ENCODE data around the gene ZNF678. TPM values are rescaled to one million over a fixed set of nuclear protein-coding genes. Genes with fewer than 3 reads are reported as not detected.

ZNF678 gene
- total and polyA plus RNA-seq, 2 of the 8 experiments (the other 6 are each of a cell fraction or from before 2014, with no cell fraction given), result 6.9 to 28.3 TPM

GRCh38 chr1:227635596-227635995, 72.2 kb downstream of the ZNF678 start:
- H2BK5ac ChIP-seq (ENCODE audit: low read depth, low read length), result no peak overlapping the region
- no peak overlapping the region for H3K4ac ChIP-seq (replicated peaks; ENCODE audit: insufficient read length, low read depth, low read length)
- H2BK12ac ChIP-seq (ENCODE audit: low read depth, low read length), result no peak overlapping the region
- no peak for DNase-seq (ENCODE audit: low read depth in 1 of 2, low spot score in 2 of 2)
- no peak overlapping the region for H4K91ac ChIP-seq (replicated peaks; ENCODE audit: insufficient read length, low read length)
- ChIA-PET POLR2A (ENCODE audit: partially characterized antibody) (no interaction called here), CTCF (ENCODE audit: partially characterized antibody) (interaction anchor here (0.6 kb wide), 1 partner anchor 215 kb away, joined by 3 read pairs; no protein-coding TSS in a partner anchor)
- H2AK5ac ChIP-seq (ENCODE audit: low read depth, low read length), result no peak overlapping the region
- H3K9ac ChIP-seq (replicated peaks in 1 of 4; ENCODE audit: extremely low read depth in 1 of 4, low read depth in 3 of 4, low read length in 3 of 4), result no peak overlapping the region
- no peak overlapping the region for H4K5ac ChIP-seq (ENCODE audit: insufficient read length, low read depth, low read length)
- H3K79me2 ChIP-seq (ENCODE audit: control insufficient read depth in 1 of 2, insufficient read depth in 2 of 2, low read length in 2 of 2), result peaks cover 0 to 10% of the 10 kb centered on the region in 2 experiments; a peak in 2 of 4 replicates
- no peak overlapping the region for H3K14ac ChIP-seq (ENCODE audit: insufficient read length)
- peaks cover 35 to 48% of the 10 kb centered on the region in 2 experiments for H3K9me3 ChIP-seq (ENCODE audit: insufficient read depth in 2 of 2, low read depth in 1 of 2, low read length in 1 of 2)
- FAIRE-seq, result no peak
- no peak overlapping the region for H2BK20ac ChIP-seq (ENCODE audit: low read length)
- H4K8ac ChIP-seq (ENCODE audit: extremely low read depth, insufficient read depth, low read length), result no peak overlapping the region; the same call in 1 of the 2 replicates
- H3K4me1 ChIP-seq (replicated peaks in 1 of 4; ENCODE audit: control insufficient read depth in 3 of 4, insufficient read depth in 4 of 4, low read length in 3 of 4), result no peaks in the 10 kb centered on the region
- no peak overlapping the region for H2AFZ ChIP-seq (ENCODE audit: low read length)
- H3K18ac ChIP-seq (ENCODE audit: extremely low read depth, low read length), result no peak overlapping the region
- H3K4me2 ChIP-seq (ENCODE audit: insufficient read depth in 1 of 2, low read depth in 2 of 2, low read length in 2 of 2), result no peak overlapping the region
- 96% methylated on average over 9 of the region's 9 CpGs; no CpG with 5 or more reads in 1 of the 2 experiments for WGBS, 2 experiments (ENCODE audit: extremely low coverage in 1 of 2, insufficient coverage in 1 of 2, insufficient read length in 1 of 2, insufficient replicate concordance in 2 of 2, low coverage in 1 of 2, low lambda C conversion rate in 2 of 2, missing lambda C conversion rate in 1 of 2)
- H2BK120ac ChIP-seq (replicated peaks; ENCODE audit: low read depth, low read length), result no peak overlapping the region
- no peaks in the 10 kb centered on the region; the same call in 1 of the 2 replicates for H3K23me2 ChIP-seq (ENCODE audit: low read depth, low read length)
- no peak overlapping the region for H3K27ac ChIP-seq (ENCODE audit: low read depth, low read length)
- H3K4me3 ChIP-seq (ENCODE audit: extremely low read depth in 1 of 4, insufficient read depth in 2 of 4, low read depth in 3 of 4, low read length in 4 of 4), result no peak overlapping the region
- peaks cover 0 to 8% (median 0%) of the 10 kb centered on the region in 4 experiments; a peak in 1 of 8 replicates for H3K36me3 ChIP-seq (ENCODE audit: control insufficient read depth in 2 of 4, insufficient read depth in 4 of 4, low read length in 3 of 4)
- H3K27me3 ChIP-seq (replicated peaks in 1 of 4; ENCODE audit: control insufficient read depth in 3 of 4, extremely low read depth in 1 of 4, insufficient read depth in 3 of 4, low read length in 3 of 4), result no peaks in the 10 kb centered on the region
- H3K56ac ChIP-seq (replicated peaks; ENCODE audit: insufficient read length, low read depth, low read length), result no peak overlapping the region
- no peaks in the 10 kb centered on the region for H4K20me1 ChIP-seq (replicated peaks in 1 of 2; ENCODE audit: control insufficient read depth in 1 of 2, insufficient read depth in 2 of 2, low read length in 2 of 2)
- H3K79me1 ChIP-seq (ENCODE audit: low read depth, low read length), result peaks cover 2% of the 10 kb centered on the region; the same call in 1 of the 2 replicates
- H2BK15ac ChIP-seq (ENCODE audit: low read length), result no peak overlapping the region
- no peak overlapping the region for H3K23ac ChIP-seq (ENCODE audit: insufficient read length)
- TF ChIP-seq CBX8 (IDR thresholded peaks at IDR 0.05; ENCODE audit: borderline replicate concordance, low read depth, low read length) (no peak), MAFK (IDR thresholded peaks at IDR 0.05; ENCODE audit: low read depth, low read length) (no peak), POU5F1 (IDR thresholded peaks at IDR 0.05; ENCODE audit: low read depth, low read length) (no peak), ATF3 (IDR thresholded peaks at IDR 0.05; ENCODE audit: insufficient read depth, low read depth, low read length) (no peak), RNF2 (IDR thresholded peaks at IDR 0.05; ENCODE audit: borderline replicate concordance, low read depth, low read length, missing control alignments, poor library complexity, severe bottlenecking) (no peak), KDM4A (IDR thresholded peaks at IDR 0.05; ENCODE audit: low read depth, low read length, severe bottlenecking) (no peak), ATF2 (IDR thresholded peaks at IDR 0.05; ENCODE audit: low read length) (no peak), SUZ12 (IDR thresholded peaks at IDR 0.05; ENCODE audit: low read length) (no peak)

Data from H1 (cell line).